ENCODE data around the gene IL1RAPL1. TPM values are rescaled to one million over a fixed set of nuclear protein-coding genes. Genes with fewer than 3 reads are reported as not detected.

Gene IL1RAPL1
- polyA plus RNA-seq, 2 of the 4 experiments (the other 2 are of a cell fraction): not detected

GRCh38 chrX:29699239-29699638, 1112.0 kb downstream of the IL1RAPL1 start (continued):
- TF ChIP-seq RARB (CRISPR knock-in tag; IDR thresholded peaks at IDR 0.05): no peak
- no peak for TF ChIP-seq FOSL2 (IDR thresholded peaks at IDR 0.05)
- TF ChIP-seq FOSL2 (CRISPR knock-in tag; IDR thresholded peaks at IDR 0.05): no peak
- TF ChIP-seq TP53 (CRISPR knock-in tag; IDR thresholded peaks at IDR 0.05): no peak

DNA sequence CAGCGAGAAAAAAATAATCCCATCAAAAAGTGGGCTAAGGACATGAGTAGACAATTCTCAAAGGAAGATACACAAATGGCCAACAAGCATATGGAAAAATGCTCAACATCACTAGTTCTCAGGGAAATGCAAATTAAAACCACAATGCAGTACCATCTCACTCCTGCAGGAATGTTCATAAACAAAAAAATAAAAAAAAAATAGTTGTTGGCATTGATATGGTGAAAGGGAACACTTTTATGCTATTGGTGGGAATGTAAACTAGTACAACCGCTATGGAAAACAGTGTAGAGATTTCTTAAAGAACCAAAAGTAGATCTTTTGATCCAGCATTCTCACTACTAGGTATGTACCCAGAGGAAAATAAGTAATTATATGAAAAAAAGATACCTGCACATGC, 1119.8 kb downstream of the IL1RAPL1 start:
- peaks cover 3% of the 10 kb centered on the region; the same call in 1 of the 3 replicates for H3K9me3 ChIP-seq
- ATAC-seq (no peak), DNase-seq (ENCODE audit: low read depth in 1 of 2, low spot score in 1 of 2) (no peak), FAIRE-seq (no peak)
- H3K4me1 ChIP-seq: no peaks in the 10 kb centered on the region
- H3K27ac ChIP-seq: no peak overlapping the region
- CTCF ChIA-PET: no interaction called here
- TF ChIP-seq ZNF302 (CRISPR knock-in tag; IDR thresholded peaks at IDR 0.05) (no peak), BHLHE40 (IDR thresholded peaks at IDR 0.05; ENCODE audit: low read depth, low read length) (no peak), HOXB5 (CRISPR knock-in tag; IDR thresholded peaks at IDR 0.05) (no peak), RNF2 (IDR thresholded peaks at IDR 0.05; ENCODE audit: borderline replicate concordance, low read depth) (no peak), JUN (IDR thresholded peaks at IDR 0.05) (no peak), CHD2 (IDR thresholded peaks at IDR 0.05; ENCODE audit: low read length, partially characterized antibody) (no peak), ZC3H11A (IDR thresholded peaks at IDR 0.05) (no peak), POLR2A (IDR thresholded peaks at IDR 0.05; ENCODE audit: low read length) (no peak), NR3C1 (IDR thresholded peaks at IDR 0.05) (no peak), MAZ (IDR thresholded peaks at IDR 0.05; ENCODE audit: borderline replicate concordance, low read depth, low read length) (no peak)
- TF ChIP-seq, protein P1, sequence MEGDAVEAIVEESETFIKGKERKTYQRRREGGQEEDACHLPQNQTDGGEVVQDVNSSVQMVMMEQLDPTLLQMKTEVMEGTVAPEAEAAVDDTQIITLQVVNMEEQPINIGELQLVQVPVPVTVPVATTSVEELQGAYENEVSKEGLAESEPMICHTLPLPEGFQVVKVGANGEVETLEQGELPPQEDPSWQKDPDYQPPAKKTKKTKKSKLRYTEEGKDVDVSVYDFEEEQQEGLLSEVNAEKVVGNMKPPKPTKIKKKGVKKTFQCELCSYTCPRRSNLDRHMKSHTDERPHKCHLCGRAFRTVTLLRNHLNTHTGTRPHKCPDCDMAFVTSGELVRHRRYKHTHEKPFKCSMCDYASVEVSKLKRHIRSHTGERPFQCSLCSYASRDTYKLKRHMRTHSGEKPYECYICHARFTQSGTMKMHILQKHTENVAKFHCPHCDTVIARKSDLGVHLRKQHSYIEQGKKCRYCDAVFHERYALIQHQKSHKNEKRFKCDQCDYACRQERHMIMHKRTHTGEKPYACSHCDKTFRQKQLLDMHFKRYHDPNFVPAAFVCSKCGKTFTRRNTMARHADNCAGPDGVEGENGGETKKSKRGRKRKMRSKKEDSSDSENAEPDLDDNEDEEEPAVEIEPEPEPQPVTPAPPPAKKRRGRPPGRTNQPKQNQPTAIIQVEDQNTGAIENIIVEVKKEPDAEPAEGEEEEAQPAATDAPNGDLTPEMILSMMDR (IDR thresholded peaks at IDR 0.05): no peak
- POLR2A ChIA-PET: no interaction called here
- WGBS (ENCODE audit: missing lambda C conversion rate): 84% methylated on average over 2 of the region's 2 CpGs
- no peak overlapping the region for H3K4me3 ChIP-seq
- H3K4me2 ChIP-seq: no peak overlapping the region

DNA sequence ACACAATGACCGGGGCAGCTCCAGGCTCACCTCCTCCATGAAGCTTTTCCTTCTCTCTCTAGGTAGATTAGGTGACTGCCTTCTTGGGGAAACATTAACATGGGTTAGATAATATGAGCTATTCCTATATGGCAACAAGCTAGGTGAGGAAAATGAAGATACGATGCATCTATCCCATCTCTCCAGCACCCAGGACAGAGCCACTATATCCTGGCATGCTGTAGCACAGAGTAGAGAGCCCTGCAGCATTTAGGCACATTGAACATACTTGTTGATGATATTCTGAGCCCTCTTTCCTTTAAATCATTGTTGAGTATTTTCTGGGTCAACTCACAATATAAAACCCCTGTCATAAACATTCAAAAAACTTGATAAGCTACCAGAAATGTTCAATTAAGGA, 1133.9 kb downstream of the IL1RAPL1 start:
- CTCF ChIA-PET: no interaction called here
- Histone ChIP-seq H3K4me3 (no peak overlapping the region), H3K27ac (no peak overlapping the region), H3K4me2 (no peak overlapping the region), H3K4me1 (no peaks in the 10 kb centered on the region), H3K9me3 (no peaks in the 10 kb centered on the region)
- ATAC-seq (no peak), DNase-seq (ENCODE audit: low read depth in 1 of 2, low spot score in 1 of 2) (no peak), FAIRE-seq (no peak)
- no peak for TF ChIP-seq ESRRA (IDR thresholded peaks at IDR 0.05; ENCODE audit: borderline replicate concordance, low read length)
- 0 out of 2 replicates have a peak, but pooled peaks have one; percentile 28 for TF ChIP-seq REST (IDR thresholded peaks at IDR 0.05)
- POLR2A ChIA-PET: interaction anchor here (0.6 kb wide), 1 partner anchor 19 kb away, joined by 7 read pairs; no protein-coding TSS in a partner anchor
- 73% methylated on average over 2 of the region's 2 CpGs for WGBS (ENCODE audit: missing lambda C conversion rate)

- CTCF ChIA-PET: no interaction called here
These were observed 1137.1 kb downstream of the IL1RAPL1 start for GRCh38 chrX:29724316-29724715.

More at GRCh38 chrX:29724316-29724715, 1137.1 kb downstream of the IL1RAPL1 start:
- ATAC-seq (no peak), FAIRE-seq (peak; percentile 98), DNase-seq (ENCODE audit: low read depth in 1 of 2, low spot score in 1 of 2) (no peak)
- WGBS (ENCODE audit: missing lambda C conversion rate): 7% methylated on average over 1 of the region's 1 CpG
- Histone ChIP-seq H3K4me3 (no peak overlapping the region), H3K4me2 (no peak overlapping the region), H3K27ac (no peak overlapping the region), H3K4me1 (no peaks in the 10 kb centered on the region), H3K9me3 (no peaks in the 10 kb centered on the region)
- POLR2A ChIA-PET: no interaction called here
- TF ChIP-seq KDM5A (IDR thresholded peaks at IDR 0.05): no peak
- TF ChIP-seq RFX5 (IDR thresholded peaks at IDR 0.05): no peak
